ENCODE results near the gene S100A12. TPM values are rescaled to one million over a fixed set of nuclear protein-coding genes. Genes with fewer than 3 reads are reported as not detected.
A peak's percentile ranks its signal among the peaks of the same experiment; 100 is the strongest.

Gene S100A12
- total RNA-seq, 1 donor = not detected

GRCh38 chr1:153404768-153405167 is 29.3 kb upstream of the S100A12 start:
- TF ChIP-seq CTCF (IDR thresholded peaks at IDR 0.05; ENCODE audit: insufficient read depth, low read length) = peak; percentile 27
- DNase-seq (ENCODE audit: low read depth) = no peak
- H3K4me3 ChIP-seq (ENCODE audit: low read depth, low read length) = no peak overlapping the region

- no peak overlapping the region for H3K4me3 ChIP-seq (ENCODE audit: low read depth, low read length)
- no peak for DNase-seq (ENCODE audit: low read depth)
- TF ChIP-seq CTCF (IDR thresholded peaks at IDR 0.05; ENCODE audit: insufficient read depth, low read length) = no peak
Observed at GRCh38 chr1:153404086-153404635, 28.7 kb upstream of the S100A12 start.

GRCh38 chr1:153403421-153404085 is 28.1 kb upstream of the S100A12 start:
- no peak for DNase-seq (ENCODE audit: low read depth)
- TF ChIP-seq CTCF (IDR thresholded peaks at IDR 0.05; ENCODE audit: insufficient read depth, low read length) = no peak
- H3K4me3 ChIP-seq (ENCODE audit: low read depth, low read length) = no peak overlapping the region

- H3K4me3 ChIP-seq (ENCODE audit: low read depth, low read length) = no peak overlapping the region
- no peak for TF ChIP-seq CTCF (IDR thresholded peaks at IDR 0.05; ENCODE audit: insufficient read depth, low read length)
- no peak for DNase-seq (ENCODE audit: low read depth)
Observed at GRCh38 chr1:153402226-153402625, 26.8 kb upstream of the S100A12 start.

GRCh38 chr1:153401461-153401860 is 26.0 kb upstream of the S100A12 start:
- no peak overlapping the region for H3K4me3 ChIP-seq (ENCODE audit: low read depth, low read length)
- no peak for DNase-seq (ENCODE audit: low read depth)
- TF ChIP-seq CTCF (IDR thresholded peaks at IDR 0.05; ENCODE audit: insufficient read depth, low read length) = no peak

GRCh38 chr1:153400244-153400643 is 24.8 kb upstream of the S100A12 start:
- no peak for TF ChIP-seq CTCF (IDR thresholded peaks at IDR 0.05; ENCODE audit: insufficient read depth, low read length)
- peak; percentile 5 for DNase-seq (ENCODE audit: low read depth)
- H3K4me3 ChIP-seq (ENCODE audit: low read depth, low read length) = no peak overlapping the region

All from fibroblast of the aortic adventitia (primary cell).